Omental fat pad (tissue), 4 donors: Measurements from ENCODE around the gene GPR21. TPM values are rescaled to one million over a fixed set of nuclear protein-coding genes. Genes with fewer than 3 reads are reported as not detected.

Source experiments
- ATAC-seq: fragments of 150-250 bp; one replicate; pipeline ENCODE4 v1.9.1; 2016; ENCODE audit warnings: mild to moderate bottlenecking, moderate library complexity; ENCODE audit not compliant: low FRiP score
- DNase-seq: peaks from one replicate; pipeline ENCODE4 v3.0.0-alpha.2; 2019; ENCODE audit warnings: low spot score
- total RNA-seq, 4 donors: library from RNA; depleted of rRNA; stranded (reverse); fragments of >200 nt; gene quantifications; one replicate each; pipeline ENCODE4 v1.1.0, GENCODE V29; 2016
- TF ChIP-seq, protein P1 (sequence below), 3 donors: fragments of 450-650 bp; IDR thresholded peaks; one replicate each; pipeline ENCODE4 v1.5.1; 2016 to 2017; ENCODE audit warnings: antibody characterized with exemption in 3 of 3, mild to moderate bottlenecking in 3 of 3, moderate library complexity in 2 of 3

GPR21 gene
- total RNA-seq, 4 donors from 2014 or later = 1.7 to 2.3 TPM; not detected in 2

DNA sequence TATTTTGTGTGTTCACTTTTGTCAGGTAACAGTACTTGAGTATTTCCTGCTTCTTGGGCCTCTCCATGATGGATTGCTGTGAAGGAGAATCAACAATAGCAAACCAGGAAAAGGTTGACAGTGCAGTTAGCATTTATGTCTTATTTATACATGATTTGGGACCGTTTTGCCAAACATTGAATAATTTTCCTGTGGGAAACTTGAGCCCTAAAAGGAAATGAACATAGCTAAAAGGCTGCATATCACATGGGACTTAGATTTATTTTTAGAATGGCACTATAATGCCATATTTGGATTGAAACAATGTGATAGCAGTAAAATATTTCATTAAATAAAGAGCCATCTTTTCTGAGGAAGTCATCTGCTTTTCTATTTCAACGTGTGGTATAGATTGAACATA is 15.3 kb downstream of the GPR21 start:
- DNase-seq = no peak
- TF ChIP-seq, protein P1, sequence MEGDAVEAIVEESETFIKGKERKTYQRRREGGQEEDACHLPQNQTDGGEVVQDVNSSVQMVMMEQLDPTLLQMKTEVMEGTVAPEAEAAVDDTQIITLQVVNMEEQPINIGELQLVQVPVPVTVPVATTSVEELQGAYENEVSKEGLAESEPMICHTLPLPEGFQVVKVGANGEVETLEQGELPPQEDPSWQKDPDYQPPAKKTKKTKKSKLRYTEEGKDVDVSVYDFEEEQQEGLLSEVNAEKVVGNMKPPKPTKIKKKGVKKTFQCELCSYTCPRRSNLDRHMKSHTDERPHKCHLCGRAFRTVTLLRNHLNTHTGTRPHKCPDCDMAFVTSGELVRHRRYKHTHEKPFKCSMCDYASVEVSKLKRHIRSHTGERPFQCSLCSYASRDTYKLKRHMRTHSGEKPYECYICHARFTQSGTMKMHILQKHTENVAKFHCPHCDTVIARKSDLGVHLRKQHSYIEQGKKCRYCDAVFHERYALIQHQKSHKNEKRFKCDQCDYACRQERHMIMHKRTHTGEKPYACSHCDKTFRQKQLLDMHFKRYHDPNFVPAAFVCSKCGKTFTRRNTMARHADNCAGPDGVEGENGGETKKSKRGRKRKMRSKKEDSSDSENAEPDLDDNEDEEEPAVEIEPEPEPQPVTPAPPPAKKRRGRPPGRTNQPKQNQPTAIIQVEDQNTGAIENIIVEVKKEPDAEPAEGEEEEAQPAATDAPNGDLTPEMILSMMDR (IDR thresholded peaks at IDR 0.05) = no peak
- no peak for ATAC-seq

DNA sequence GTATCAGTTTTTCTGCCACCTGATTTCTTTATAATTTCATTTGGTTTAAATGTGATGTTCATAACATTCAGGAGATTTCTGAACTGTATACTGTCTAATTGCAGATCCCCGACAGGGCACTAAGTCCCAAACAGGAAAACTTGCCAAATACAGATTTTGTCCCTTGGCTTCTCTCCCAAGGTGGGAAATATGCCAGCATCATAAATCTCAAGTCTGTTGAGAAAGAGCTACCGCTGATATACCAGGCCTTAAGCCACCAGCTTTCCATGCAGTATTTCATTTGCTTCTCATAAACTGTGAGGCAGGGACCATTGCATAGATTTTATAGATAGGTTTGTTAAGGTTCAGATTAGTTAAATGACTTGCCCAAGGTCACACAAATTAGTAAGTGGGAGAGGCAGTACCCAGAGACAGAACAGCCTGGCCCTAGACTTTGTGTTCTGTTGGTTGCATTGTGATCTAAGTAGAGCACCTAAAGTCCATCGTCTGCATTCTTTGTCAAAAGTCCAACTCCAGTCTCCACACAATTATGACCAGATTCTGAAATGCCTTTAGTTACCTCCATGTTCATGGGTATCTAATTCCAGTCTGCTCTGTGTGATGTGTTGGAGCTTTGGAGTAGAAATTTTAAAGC is 16.2 kb downstream of the GPR21 start:
- TF ChIP-seq, protein P1 (IDR thresholded peaks at IDR 0.05) = no peak
- DNase-seq = no peak
- no peak for ATAC-seq

- ATAC-seq = no peak
- TF ChIP-seq, protein P1 (IDR thresholded peaks at IDR 0.05) = no peak
Measured at GRCh38 chr9:123053046-123053445, 19.6 kb downstream of the GPR21 start.

DNA sequence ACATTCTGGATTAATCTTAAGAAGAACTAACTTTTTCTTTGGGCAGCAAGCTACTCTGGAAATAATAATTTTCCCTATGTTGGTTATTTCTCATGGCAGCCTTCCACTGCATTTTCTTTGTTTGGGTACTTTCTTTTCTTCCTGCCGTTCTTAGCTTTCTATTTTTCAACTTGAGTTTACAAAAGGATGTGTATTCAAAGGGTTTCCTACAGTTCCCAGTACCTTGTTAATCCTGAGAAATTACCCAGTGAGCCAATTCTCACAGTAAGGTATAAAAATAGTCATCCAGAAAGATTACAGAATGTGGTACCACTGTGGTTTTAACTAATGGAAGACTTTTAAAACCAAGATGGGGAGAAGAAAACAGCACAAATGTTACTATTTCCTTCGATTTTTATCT is 20.2 kb downstream of the GPR21 start:
- TF ChIP-seq, protein P1 (IDR thresholded peaks at IDR 0.05) = no peak
- DNase-seq = no peak
- no peak for ATAC-seq

More at GRCh38 chr9:123053046-123053445, 19.6 kb downstream of the GPR21 start:
- DNase-seq = no peak

GRCh38 chr9:123058834-123059233 is 25.4 kb downstream of the GPR21 start:
- no peak for DNase-seq
- TF ChIP-seq, protein P1 (IDR thresholded peaks at IDR 0.05) = no peak
- no peak for ATAC-seq

DNA sequence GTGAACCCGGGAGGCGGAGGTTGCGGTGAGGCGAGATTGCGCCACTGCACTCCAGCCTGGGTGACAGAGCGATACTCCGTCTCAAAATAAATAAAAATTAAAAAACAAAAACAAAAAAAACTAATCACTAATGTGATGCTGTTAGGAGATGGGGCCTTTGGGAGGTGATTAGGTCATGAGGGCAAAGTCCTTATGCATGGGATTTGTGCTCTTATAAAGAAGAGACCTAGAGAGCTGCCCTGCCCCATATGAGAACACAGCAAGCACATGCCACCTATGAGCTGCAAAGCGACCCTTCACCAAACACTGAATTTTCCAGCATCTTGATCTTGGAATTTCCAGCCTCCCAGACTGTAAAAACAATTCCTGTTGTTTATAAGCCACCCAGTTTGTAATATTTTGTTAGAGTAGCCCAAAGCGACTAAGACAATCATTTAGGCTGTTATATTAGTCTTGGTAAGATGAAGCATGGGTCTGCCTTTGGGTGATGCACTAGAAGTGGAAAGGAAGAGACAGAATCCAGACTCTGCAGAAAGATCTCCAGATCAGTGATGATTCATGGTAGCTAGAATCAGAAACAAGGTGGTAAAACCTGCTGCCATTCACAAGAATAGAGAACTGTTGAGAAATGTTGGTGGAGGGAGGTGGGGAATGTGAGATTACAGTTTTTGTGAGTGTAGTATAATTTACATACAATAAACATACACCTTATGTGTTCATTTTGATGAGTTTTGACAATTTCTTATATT is 26.2 kb downstream of the GPR21 start:
- ATAC-seq = no peak
- TF ChIP-seq, protein P1 (IDR thresholded peaks at IDR 0.05) = no peak
- DNase-seq = no peak

DNA sequence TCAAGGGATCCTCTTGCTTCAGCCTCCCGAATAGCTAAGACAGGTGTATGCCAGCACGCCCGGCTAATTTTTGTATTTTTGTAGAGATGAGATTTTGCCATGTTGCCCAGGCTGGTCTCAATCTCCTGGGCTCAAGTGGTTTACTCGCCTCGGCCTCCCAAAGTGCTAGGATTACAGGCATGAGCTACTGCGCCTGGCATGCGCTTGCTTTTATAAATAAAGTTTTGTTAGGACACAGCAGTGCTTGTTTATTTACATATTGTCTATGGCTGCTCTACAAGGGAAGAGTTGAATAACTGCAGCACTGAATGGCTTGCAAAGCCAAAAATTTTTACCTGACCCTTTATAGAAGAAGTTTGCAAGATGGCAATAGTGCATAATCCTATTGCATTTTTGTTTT is 27.7 kb downstream of the GPR21 start:
- ATAC-seq (no peak), DNase-seq (no peak)
- TF ChIP-seq, protein P1 (IDR thresholded peaks at IDR 0.05) = no peak
